Measurements from ENCODE around the gene ELMO1. TPM values are rescaled to one million over a fixed set of nuclear protein-coding genes. Genes with fewer than 3 reads are reported as not detected.

ELMO1 gene
- total and polyA plus RNA-seq, 10 of the 15 experiments (the other 5 are each of a cell fraction or from before 2014, with no cell fraction given): 22.6 to 85.9 (median 56.6) TPM

- H3K4me1 ChIP-seq (ENCODE audit: control insufficient read depth, insufficient read depth, low read length): peaks cover 3% of the 10 kb centered on the region; the same call in 1 of the 2 replicates
- TF ChIP-seq SIN3A (IDR thresholded peaks at IDR 0.05; ENCODE audit: low read depth, low read length) (no peak), RUNX3 (IDR thresholded peaks at IDR 0.05; ENCODE audit: low read length) (no peak), PBX3 (IDR thresholded peaks at IDR 0.05; ENCODE audit: insufficient replicate concordance, low read depth, low read length) (no peak), NR2C2 (IDR thresholded peaks at IDR 0.05; ENCODE audit: borderline replicate concordance, control insufficient read depth, insufficient read length, low read depth) (no peak)
- TF ChIP-seq, protein P1, sequence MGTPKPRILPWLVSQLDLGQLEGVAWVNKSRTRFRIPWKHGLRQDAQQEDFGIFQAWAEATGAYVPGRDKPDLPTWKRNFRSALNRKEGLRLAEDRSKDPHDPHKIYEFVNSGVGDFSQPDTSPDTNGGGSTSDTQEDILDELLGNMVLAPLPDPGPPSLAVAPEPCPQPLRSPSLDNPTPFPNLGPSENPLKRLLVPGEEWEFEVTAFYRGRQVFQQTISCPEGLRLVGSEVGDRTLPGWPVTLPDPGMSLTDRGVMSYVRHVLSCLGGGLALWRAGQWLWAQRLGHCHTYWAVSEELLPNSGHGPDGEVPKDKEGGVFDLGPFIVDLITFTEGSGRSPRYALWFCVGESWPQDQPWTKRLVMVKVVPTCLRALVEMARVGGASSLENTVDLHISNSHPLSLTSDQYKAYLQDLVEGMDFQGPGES (IDR thresholded peaks at IDR 0.05): no peak
- no peak overlapping the region for H3K4me2 ChIP-seq (ENCODE audit: control insufficient read depth, insufficient read depth)
- FAIRE-seq: no peak
- no peaks in the 10 kb centered on the region for H3K36me3 ChIP-seq (ENCODE audit: control insufficient read depth in 2 of 2, insufficient read depth in 2 of 2, low read length in 1 of 2)
- no peaks in the 10 kb centered on the region for H3K9me3 ChIP-seq (replicated peaks; ENCODE audit: control insufficient read depth, insufficient read depth, low read length)
- ChIA-PET SMC1A (ENCODE audit: uncharacterized antibody, unreplicated experiment) (interaction anchor here (1.2 kb wide), 1 partner anchor 8 kb away, joined by 3 read pairs; no protein-coding TSS in a partner anchor), CTCF (no interaction called here), RAD21 (ENCODE audit: unreplicated experiment) (no interaction called here), POLR2A (no interaction called here)
- no peaks in the 10 kb centered on the region for H3K79me2 ChIP-seq (ENCODE audit: control insufficient read depth, insufficient read depth, low read length)
- no peak overlapping the region for H3K4me3 ChIP-seq
- intact Hi-C loops (cut with micrococcal nuclease; ENCODE audit: unreplicated experiment) (no loop called here), in situ Hi-C loops (cut with MboI) (no loop called here)
- no peak overlapping the region for H2AFZ ChIP-seq (ENCODE audit: control insufficient read depth, low read depth, low read length)
- 72% methylated on average over 6 of the region's 6 CpGs for WGBS (ENCODE audit: insufficient coverage, insufficient replicate concordance, low lambda C conversion rate, missing lambda C conversion rate)
- no peak overlapping the region for H3K27ac ChIP-seq (ENCODE audit: control insufficient read depth, insufficient read depth)
- H4K20me1 ChIP-seq (ENCODE audit: control insufficient read depth, insufficient read depth): no peaks in the 10 kb centered on the region
- no peak for DNase-seq (ENCODE audit: low read depth, low spot score)
- no TSS peak for BruUV-seq (replicated peaks)
- ATAC-seq: no peak
- H3K27me3 ChIP-seq (replicated peaks in 1 of 2; ENCODE audit: control insufficient read depth in 2 of 2, insufficient read depth in 2 of 2, low read length in 1 of 2): no peaks in the 10 kb centered on the region
- H3K9ac ChIP-seq (ENCODE audit: control insufficient read depth, insufficient read depth, low read length): no peak overlapping the region
Measured at GRCh38 chr7:37153376-37153775, 295.3 kb downstream of the ELMO1 start.

Measured in GM12878 (cell line).